ENCODE data around the gene MCCD1.

MCCD1 gene

DNA sequence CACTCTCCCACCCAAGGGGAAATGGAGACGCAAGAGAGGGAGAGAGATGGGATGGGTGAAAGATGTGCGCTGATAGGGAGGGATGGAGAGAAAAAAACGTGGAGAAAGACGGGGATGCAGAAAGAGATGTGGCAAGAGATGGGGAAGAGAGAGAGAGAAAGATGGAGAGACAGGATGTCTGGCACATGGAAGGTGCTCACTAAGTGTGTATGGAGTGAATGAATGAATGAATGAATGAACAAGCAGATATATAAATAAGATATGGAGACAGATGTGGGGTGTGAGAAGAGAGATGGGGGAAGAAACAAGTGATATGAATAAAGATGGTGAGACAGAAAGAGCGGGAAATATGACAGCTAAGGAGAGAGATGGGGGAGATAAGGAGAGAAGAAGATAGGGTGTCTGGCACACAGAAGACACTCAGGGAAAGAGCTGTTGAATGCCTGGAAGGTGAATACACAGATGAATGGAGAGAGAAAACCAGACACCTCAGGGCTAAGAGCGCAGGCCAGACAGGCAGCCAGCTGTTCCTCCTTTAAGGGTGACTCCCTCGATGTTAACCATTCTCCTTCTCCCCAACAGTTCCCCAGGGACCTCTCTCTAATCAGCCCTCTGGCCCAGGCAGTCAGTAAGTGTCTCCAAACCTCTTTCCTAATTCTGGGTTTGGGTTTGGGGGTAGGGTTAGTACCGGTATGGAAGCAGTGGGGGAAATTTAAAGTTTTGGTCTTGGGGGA, 47.4 kb downstream of the MCCD1 start:
- H4K20me1 ChIP-seq (ENCODE audit: insufficient read depth, low read length): peaks cover 26% of the 10 kb centered on the region
- no peaks in the 10 kb centered on the region for H3K9me3 ChIP-seq (ENCODE audit: insufficient read depth, low read length)
- H2AFZ ChIP-seq (ENCODE audit: low read depth, low read length): no peak overlapping the region
- peak overlapping the region; percentile 100 for H3K27ac ChIP-seq (ENCODE audit: low read length)
- peaks cover 99% of the 10 kb centered on the region for H3K79me2 ChIP-seq (ENCODE audit: low read length)
- peaks cover 53% of the 10 kb centered on the region for H3K4me1 ChIP-seq (ENCODE audit: low read length)
- peak overlapping the region; percentile 100 for H3K4me2 ChIP-seq (ENCODE audit: low read length)
- H3K9ac ChIP-seq (ENCODE audit: low read length): peak overlapping the region; percentile 92
- no peak for TF ChIP-seq EZH2phosphoT487 (IDR thresholded peaks at IDR 0.05; ENCODE audit: low read depth)
- TF ChIP-seq, protein P1, sequence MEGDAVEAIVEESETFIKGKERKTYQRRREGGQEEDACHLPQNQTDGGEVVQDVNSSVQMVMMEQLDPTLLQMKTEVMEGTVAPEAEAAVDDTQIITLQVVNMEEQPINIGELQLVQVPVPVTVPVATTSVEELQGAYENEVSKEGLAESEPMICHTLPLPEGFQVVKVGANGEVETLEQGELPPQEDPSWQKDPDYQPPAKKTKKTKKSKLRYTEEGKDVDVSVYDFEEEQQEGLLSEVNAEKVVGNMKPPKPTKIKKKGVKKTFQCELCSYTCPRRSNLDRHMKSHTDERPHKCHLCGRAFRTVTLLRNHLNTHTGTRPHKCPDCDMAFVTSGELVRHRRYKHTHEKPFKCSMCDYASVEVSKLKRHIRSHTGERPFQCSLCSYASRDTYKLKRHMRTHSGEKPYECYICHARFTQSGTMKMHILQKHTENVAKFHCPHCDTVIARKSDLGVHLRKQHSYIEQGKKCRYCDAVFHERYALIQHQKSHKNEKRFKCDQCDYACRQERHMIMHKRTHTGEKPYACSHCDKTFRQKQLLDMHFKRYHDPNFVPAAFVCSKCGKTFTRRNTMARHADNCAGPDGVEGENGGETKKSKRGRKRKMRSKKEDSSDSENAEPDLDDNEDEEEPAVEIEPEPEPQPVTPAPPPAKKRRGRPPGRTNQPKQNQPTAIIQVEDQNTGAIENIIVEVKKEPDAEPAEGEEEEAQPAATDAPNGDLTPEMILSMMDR (IDR thresholded peaks at IDR 0.05; ENCODE audit: low read depth, low read length): no peak
- no peaks in the 10 kb centered on the region for H3K27me3 ChIP-seq (ENCODE audit: low read depth, low read length)
- peaks cover 52% of the 10 kb centered on the region for H3K36me3 ChIP-seq (replicated peaks; ENCODE audit: low read depth, low read length)
- peak overlapping the region; percentile 98 for H3K4me3 ChIP-seq (ENCODE audit: low read length)

DNA sequence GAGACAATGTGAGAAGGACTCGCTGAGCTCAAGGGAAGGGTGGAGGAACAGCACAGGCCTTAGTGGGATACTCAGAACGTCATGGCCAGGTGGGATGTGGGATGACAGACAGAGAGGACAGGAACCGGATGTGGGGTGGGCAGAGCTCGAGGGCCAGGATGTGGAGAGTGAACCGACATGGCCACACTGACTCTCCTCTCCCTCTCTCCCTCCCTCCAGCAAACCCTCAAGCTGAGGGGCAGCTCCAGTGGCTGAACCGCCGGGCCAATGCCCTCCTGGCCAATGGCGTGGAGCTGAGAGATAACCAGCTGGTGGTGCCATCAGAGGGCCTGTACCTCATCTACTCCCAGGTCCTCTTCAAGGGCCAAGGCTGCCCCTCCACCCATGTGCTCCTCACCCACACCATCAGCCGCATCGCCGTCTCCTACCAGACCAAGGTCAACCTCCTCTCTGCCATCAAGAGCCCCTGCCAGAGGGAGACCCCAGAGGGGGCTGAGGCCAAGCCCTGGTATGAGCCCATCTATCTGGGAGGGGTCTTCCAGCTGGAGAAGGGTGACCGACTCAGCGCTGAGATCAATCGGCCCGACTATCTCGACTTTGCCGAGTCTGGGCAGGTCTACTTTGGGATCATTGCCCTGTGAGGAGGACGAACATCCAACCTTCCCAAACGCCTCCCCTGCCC, 48.3 kb downstream of the MCCD1 start:
- Histone ChIP-seq H3K9me3 (ENCODE audit: insufficient read depth, low read length) (no peaks in the 10 kb centered on the region), H2AFZ (ENCODE audit: low read depth, low read length) (no peak overlapping the region), H3K4me1 (ENCODE audit: low read length) (peaks cover 47% of the 10 kb centered on the region), H3K4me3 (ENCODE audit: low read length) (peak overlapping the region; percentile 98), H3K79me2 (ENCODE audit: low read length) (peaks cover 99% of the 10 kb centered on the region), H3K9ac (ENCODE audit: low read length) (peak overlapping the region; percentile 92), H3K27ac (ENCODE audit: low read length) (peak overlapping the region; percentile 100), H3K27me3 (ENCODE audit: low read depth, low read length) (no peaks in the 10 kb centered on the region), H3K4me2 (ENCODE audit: low read length) (peak overlapping the region; percentile 100), H3K36me3 (replicated peaks; ENCODE audit: low read depth, low read length) (peaks cover 61% of the 10 kb centered on the region), H4K20me1 (ENCODE audit: insufficient read depth, low read length) (peaks cover 26% of the 10 kb centered on the region)
- TF ChIP-seq, protein P1 (IDR thresholded peaks at IDR 0.05; ENCODE audit: low read depth, low read length): no peak
- no peak for TF ChIP-seq EZH2phosphoT487 (IDR thresholded peaks at IDR 0.05; ENCODE audit: low read depth)

DNA sequence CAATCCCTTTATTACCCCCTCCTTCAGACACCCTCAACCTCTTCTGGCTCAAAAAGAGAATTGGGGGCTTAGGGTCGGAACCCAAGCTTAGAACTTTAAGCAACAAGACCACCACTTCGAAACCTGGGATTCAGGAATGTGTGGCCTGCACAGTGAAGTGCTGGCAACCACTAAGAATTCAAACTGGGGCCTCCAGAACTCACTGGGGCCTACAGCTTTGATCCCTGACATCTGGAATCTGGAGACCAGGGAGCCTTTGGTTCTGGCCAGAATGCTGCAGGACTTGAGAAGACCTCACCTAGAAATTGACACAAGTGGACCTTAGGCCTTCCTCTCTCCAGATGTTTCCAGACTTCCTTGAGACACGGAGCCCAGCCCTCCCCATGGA, 48.8 kb downstream of the MCCD1 start:
- peaks cover 59% of the 10 kb centered on the region for H3K36me3 ChIP-seq (replicated peaks; ENCODE audit: low read depth, low read length)
- H3K27ac ChIP-seq (ENCODE audit: low read length): peak overlapping the region; percentile 100
- H3K4me1 ChIP-seq (ENCODE audit: low read length): peaks cover 52% of the 10 kb centered on the region
- TF ChIP-seq, protein P1 (IDR thresholded peaks at IDR 0.05; ENCODE audit: low read depth, low read length): no peak
- H3K27me3 ChIP-seq (ENCODE audit: low read depth, low read length): no peaks in the 10 kb centered on the region
- H4K20me1 ChIP-seq (ENCODE audit: insufficient read depth, low read length): peaks cover 26% of the 10 kb centered on the region
- H2AFZ ChIP-seq (ENCODE audit: low read depth, low read length): no peak overlapping the region
- H3K4me2 ChIP-seq (ENCODE audit: low read length): peak overlapping the region; percentile 100
- H3K79me2 ChIP-seq (ENCODE audit: low read length): peaks cover 99% of the 10 kb centered on the region
- H3K4me3 ChIP-seq (ENCODE audit: low read length): peak overlapping the region; percentile 98
- H3K9me3 ChIP-seq (ENCODE audit: insufficient read depth, low read length): no peaks in the 10 kb centered on the region
- peak overlapping the region; percentile 92 for H3K9ac ChIP-seq (ENCODE audit: low read length)
